Fibroblast of villous mesenchyme (primary cell): ENCODE data around the gene CTTNBP2. TPM values are rescaled to one million over a fixed set of nuclear protein-coding genes. Genes with fewer than 3 reads are reported as not detected.

Experiments used
- DNase-seq: peaks from one replicate; pipeline ENCODE4 v3.0.0-alpha.2; 2010; ENCODE audit warnings: low read depth
- H3K4me3 ChIP-seq: 2 replicates; pipeline ENCODE4 v1.5.1; 2011; ENCODE audit warnings: low read depth, mild to moderate bottlenecking, low read length
- CTCF ChIP-seq: IDR thresholded peaks from 2 replicates; pipeline ENCODE4 v1.5.1; 2012; ENCODE audit warnings: low read depth, mild to moderate bottlenecking, low read length; ENCODE audit not compliant: insufficient read depth
- total RNA-seq: library from RNA; depleted of rRNA; stranded (reverse); fragments of >200 nt; gene quantifications from 2 replicates; pipeline ENCODE4 v1.2.3, GENCODE V29; 2012

Gene CTTNBP2
- total RNA-seq, 1 donor: 1.3 TPM

GRCh38 chr7:117772421-117772820, 100.8 kb downstream of the CTTNBP2 start:
- no peak overlapping the region for H3K4me3 ChIP-seq
- no peak for TF ChIP-seq CTCF
- no peak for DNase-seq

DNA sequence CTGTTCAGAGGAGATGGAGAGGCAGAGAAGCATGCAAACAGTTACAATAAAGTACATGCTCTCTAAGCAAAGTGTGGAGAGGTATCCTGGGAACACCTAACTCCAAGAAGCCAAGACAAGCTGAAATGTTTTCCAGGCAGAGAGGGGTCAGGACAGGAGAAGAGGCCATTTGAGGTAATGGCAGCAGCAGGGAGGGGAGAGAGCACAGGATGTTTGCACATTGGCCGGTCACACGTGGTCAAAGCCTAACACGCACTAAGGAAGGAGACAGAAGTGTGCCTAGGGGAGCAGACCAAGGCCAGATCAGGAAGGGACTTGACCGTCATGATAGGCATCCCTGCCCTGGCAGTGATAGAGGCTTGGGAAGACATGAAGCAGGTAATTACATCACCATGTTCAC, 101.5 kb downstream of the CTTNBP2 start:
- no peak for DNase-seq
- TF ChIP-seq CTCF: no peak
- no peak overlapping the region for H3K4me3 ChIP-seq

GRCh38 chr7:117769085-117769484, 104.2 kb downstream of the CTTNBP2 start:
- no peak overlapping the region for H3K4me3 ChIP-seq
- no peak for TF ChIP-seq CTCF
- DNase-seq: no peak

DNA sequence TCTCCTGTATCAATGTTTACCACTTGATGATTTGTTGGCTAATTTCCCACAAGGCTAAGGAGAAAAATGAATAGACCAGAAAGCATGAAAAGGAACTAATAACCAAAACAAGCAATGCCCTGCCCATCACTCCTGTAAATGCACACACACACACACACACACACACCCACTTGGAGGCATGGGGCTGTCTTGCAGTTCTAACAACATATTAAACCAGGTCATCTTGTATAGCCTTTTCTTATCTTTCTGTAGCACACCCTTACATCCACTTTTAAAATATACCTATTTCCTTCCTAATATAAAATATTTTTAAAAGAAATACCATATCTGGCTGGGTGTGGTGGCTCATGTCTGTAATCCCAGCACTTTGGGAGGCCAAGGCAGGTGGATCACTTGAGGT, 105.3 kb downstream of the CTTNBP2 start:
- no peak overlapping the region for H3K4me3 ChIP-seq
- DNase-seq: no peak
- no peak for TF ChIP-seq CTCF

DNA sequence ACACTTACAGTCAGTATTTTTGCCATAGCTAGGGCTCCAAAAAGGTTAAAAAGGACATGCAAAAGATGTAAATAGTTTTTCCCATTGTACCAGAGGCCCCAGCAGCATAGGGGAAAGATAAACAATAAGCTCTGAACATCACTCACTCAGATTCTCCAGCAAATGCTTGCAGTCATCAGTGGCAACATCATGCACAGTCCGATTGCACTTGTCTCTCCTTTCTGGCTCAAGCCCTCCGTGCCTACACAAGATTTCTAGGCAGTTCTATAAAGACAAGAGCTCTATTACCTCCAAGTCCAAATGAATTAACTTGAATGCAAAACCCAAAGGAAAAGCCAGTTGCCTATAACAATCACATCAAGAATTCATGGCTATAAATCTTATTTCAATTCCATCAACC, 106.3 kb downstream of the CTTNBP2 start:
- H3K4me3 ChIP-seq: no peak overlapping the region
- no peak for TF ChIP-seq CTCF
- DNase-seq: no peak

GRCh38 chr7:117764031-117764430, 109.2 kb downstream of the CTTNBP2 start:
- DNase-seq: no peak
- TF ChIP-seq CTCF: no peak
- H3K4me3 ChIP-seq: no peak overlapping the region

DNA sequence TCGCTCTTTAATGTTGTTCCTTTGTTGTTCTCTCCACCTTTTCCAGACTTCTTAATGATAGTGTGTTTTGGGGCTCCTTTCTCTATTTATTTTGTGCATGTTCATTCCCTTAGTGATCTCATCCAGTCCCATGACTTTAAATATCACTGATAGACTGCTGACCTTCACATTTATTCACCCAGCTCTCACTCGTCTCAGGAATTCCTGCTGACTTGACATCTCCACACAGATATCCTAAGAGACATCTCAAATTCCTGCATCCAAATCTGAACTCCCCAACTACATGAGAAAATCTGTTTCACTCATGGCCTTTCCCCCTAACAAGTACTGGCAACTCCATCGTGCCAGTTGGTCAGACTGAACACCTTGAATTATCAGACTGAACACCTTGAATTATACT, 111.2 kb downstream of the CTTNBP2 start:
- no peak for DNase-seq
- H3K4me3 ChIP-seq: no peak overlapping the region
- no peak for TF ChIP-seq CTCF
